LNCaP clone FGC (cell line): ENCODE results near the gene TERC.

ENCODE experiments used
- DNase-seq: peaks from one replicate; pipeline ENCODE4 v3.0.0-alpha.2; 2011; ENCODE audit warnings: low read depth
- H3K4me3 ChIP-seq: 2 replicates; pipeline ENCODE4 v1.5.1; 2011; ENCODE audit warnings: mild to moderate bottlenecking, low read depth, low read length, control low read depth
- CTCF ChIP-seq: IDR thresholded peaks from 2 replicates; pipeline ENCODE4 v1.5.1; 2012; ENCODE audit warnings: mild to moderate bottlenecking; ENCODE audit not compliant: control insufficient read depth, insufficient read depth; ENCODE audit errors: extremely low read depth

TERC gene

GRCh38 chr3:169755488-169755887 is 9.4 kb downstream of the TERC start:
- H3K4me3 ChIP-seq, result no peak overlapping the region
- DNase-seq, result no peak
- TF ChIP-seq CTCF, result no peak

- TF ChIP-seq CTCF, result no peak
- H3K4me3 ChIP-seq, result no peak overlapping the region
- no peak for DNase-seq
Observed at GRCh38 chr3:169754711-169755110, 10.1 kb downstream of the TERC start.

- no peak for TF ChIP-seq CTCF
- no peak overlapping the region for H3K4me3 ChIP-seq
- no peak for DNase-seq
Observed at GRCh38 chr3:169751875-169752274, 13.0 kb downstream of the TERC start.

GRCh38 chr3:169750665-169751064 is 14.2 kb downstream of the TERC start:
- no peak for DNase-seq
- H3K4me3 ChIP-seq, result no peak overlapping the region
- no peak for TF ChIP-seq CTCF

GRCh38 chr3:169748670-169749069 is 16.2 kb downstream of the TERC start:
- H3K4me3 ChIP-seq, result no peak overlapping the region
- no peak for TF ChIP-seq CTCF
- DNase-seq, result no peak

- H3K4me3 ChIP-seq, result no peak overlapping the region
- DNase-seq, result no peak
- no peak for TF ChIP-seq CTCF
Observed at GRCh38 chr3:169746924-169747323, 17.9 kb downstream of the TERC start.

- DNase-seq, result no peak
- peak; percentile 47 for TF ChIP-seq CTCF
- H3K4me3 ChIP-seq, result no peak overlapping the region
Observed at GRCh38 chr3:169744366-169745054, 20.4 kb downstream of the TERC start.
